Neural cell (in vitro differentiated cells): ENCODE data around the gene PCMT1. TPM values are rescaled to one million over a fixed set of nuclear protein-coding genes. Genes with fewer than 3 reads are reported as not detected.

Experiments
- H2AFZ ChIP-seq: fragments of 200-600, 300-800 bp; sonication (generic), shearing (Covaris generic); 2 replicates; pipeline ENCODE4 v1.6.0; 2014; ENCODE audit warnings: low read depth, mild to moderate bottlenecking, antibody characterized with exemption, low read length, moderate library complexity
- H3F3A ChIP-seq: fragments of 200-600 bp; shearing (Covaris generic); 2 replicates; pipeline ENCODE4 v1.6.1; 2016; ENCODE audit warnings: mild to moderate bottlenecking, moderate library complexity, mixed read lengths, antibody characterized with exemption, low read length; ENCODE audit not compliant: insufficient read depth, poor library complexity, severe bottlenecking
- H3K27ac ChIP-seq: fragments of 200-600, 300-800 bp; sonication (generic), shearing (Covaris generic); 2 replicates; pipeline ENCODE4 v1.5.1; 2014; ENCODE audit warnings: mild to moderate bottlenecking, low read length, moderate library complexity
- H3K27me3 ChIP-seq: fragments of 300-800, 200-600 bp; sonication (generic), shearing (Covaris generic); 2 replicates; pipeline ENCODE4 v1.6.0; 2014; ENCODE audit warnings: mild to moderate bottlenecking, low read depth, low read length, moderate library complexity; ENCODE audit not compliant: insufficient read depth
- H3K36me3 ChIP-seq: fragments of 300-800, 200-600 bp; sonication (generic), shearing (Covaris generic); 2 replicates; pipeline ENCODE4 v1.5.1; 2014; ENCODE audit warnings: mild to moderate bottlenecking, antibody characterized with exemption, low read length, moderate library complexity; ENCODE audit not compliant: insufficient read depth
- H3K4me2 ChIP-seq: fragments of 300-800, 200-600 bp; sonication (generic), shearing (Covaris generic); 2 replicates; pipeline ENCODE4 v1.6.0; 2014; ENCODE audit warnings: mild to moderate bottlenecking, low read length
- H3K4me3 ChIP-seq: fragments of 300-800, 200-600 bp; sonication (generic), shearing (Covaris generic); 2 replicates; pipeline ENCODE4 v1.5.1; 2014; ENCODE audit warnings: mild to moderate bottlenecking, low read length, moderate library complexity
- H3K79me2 ChIP-seq: fragments of 200-600 bp; shearing (Covaris generic); replicated peaks from 2 replicates; pipeline ENCODE4 v1.6.0; 2014; ENCODE audit warnings: mild to moderate bottlenecking, low read length, moderate library complexity; ENCODE audit not compliant: insufficient read depth
- H3K9ac ChIP-seq: fragments of 300-800, 200-600 bp; sonication (generic), shearing (Covaris generic); 2 replicates; pipeline ENCODE4 v1.6.1; 2016; ENCODE audit warnings: mild to moderate bottlenecking, low read length, mixed read lengths
- H3K9me2 ChIP-seq: fragments of 200-600 bp; shearing (Covaris generic); 2 replicates; pipeline ENCODE4 v1.6.1; 2016; ENCODE audit warnings: mild to moderate bottlenecking, low read length, mixed read lengths; ENCODE audit not compliant: insufficient read depth
- H3K9me3 ChIP-seq: fragments of 200-600, 300-800 bp; sonication (generic), shearing (Covaris generic); 2 replicates; pipeline ENCODE4 v1.6.1; 2016; ENCODE audit warnings: mild to moderate bottlenecking, mixed run types, low read length, moderate library complexity, mixed read lengths
- H4K20me1 ChIP-seq: fragments of 200-600 bp; shearing (Covaris generic); 2 replicates; pipeline ENCODE4 v1.6.1; 2016; ENCODE audit warnings: mild to moderate bottlenecking, mixed run types; ENCODE audit not compliant: insufficient read depth
- EP300 ChIP-seq: fragments of 450-650 bp; conservative IDR thresholded peaks from 2 replicates; pipeline ENCODE4 v1.6.1; 2014; ENCODE audit warnings: antibody characterized with exemption, mild to moderate bottlenecking, moderate library complexity; ENCODE audit not compliant: poor library complexity, severe bottlenecking
- EZH2 ChIP-seq: fragments of 200-600, 300-800 bp; shearing (Covaris generic), sonication (generic); IDR thresholded peaks from 2 replicates; pipeline ENCODE4 v1.6.1; 2014; ENCODE audit warnings: antibody characterized with exemption, low read length, borderline replicate concordance, mild to moderate bottlenecking; ENCODE audit not compliant: insufficient read depth, poor library complexity, severe bottlenecking
- MXI1 ChIP-seq: fragments of 450-650 bp; conservative IDR thresholded peaks from 2 replicates; pipeline ENCODE4 v1.6.1; 2014; ENCODE audit warnings: antibody characterized with exemption, mild to moderate bottlenecking; ENCODE audit not compliant: poor library complexity, severe bottlenecking
- POLR2AphosphoS5 ChIP-seq: IDR thresholded peaks from 2 replicates; pipeline ENCODE4 v1.6.1; 2012
- RAD21 ChIP-seq: fragments of 450-650 bp; conservative IDR thresholded peaks from 2 replicates; pipeline ENCODE4 v1.6.1; 2014; ENCODE audit warnings: antibody characterized with exemption, mild to moderate bottlenecking, moderate library complexity
- SMC3 ChIP-seq: fragments of 450-650 bp; conservative IDR thresholded peaks from 2 replicates; pipeline ENCODE4 v1.6.1; 2014; ENCODE audit warnings: antibody characterized with exemption, mild to moderate bottlenecking, moderate library complexity; ENCODE audit not compliant: poor library complexity
- TAF1 ChIP-seq: IDR thresholded peaks from 2 replicates; pipeline ENCODE4 v1.6.1; 2012; ENCODE audit warnings: low read depth
- polyA plus RNA-seq: library from polyadenylated mRNA; depleted of rRNA; stranded (reverse); fragments of >200 nt; gene quantifications from 2 replicates; pipeline ENCODE4 v1.2.3, GENCODE V29; 2014
- TF ChIP-seq, protein P1 (sequence below): fragments of 450-650 bp; IDR thresholded peaks from 2 replicates; pipeline ENCODE4 v1.5.1; 2014; ENCODE audit warnings: antibody characterized with exemption, mild to moderate bottlenecking, moderate library complexity; ENCODE audit not compliant: poor library complexity, severe bottlenecking

The PCMT1 gene
- polyA plus RNA-seq, 1 donor from 2014 or later = 384 TPM

DNA sequence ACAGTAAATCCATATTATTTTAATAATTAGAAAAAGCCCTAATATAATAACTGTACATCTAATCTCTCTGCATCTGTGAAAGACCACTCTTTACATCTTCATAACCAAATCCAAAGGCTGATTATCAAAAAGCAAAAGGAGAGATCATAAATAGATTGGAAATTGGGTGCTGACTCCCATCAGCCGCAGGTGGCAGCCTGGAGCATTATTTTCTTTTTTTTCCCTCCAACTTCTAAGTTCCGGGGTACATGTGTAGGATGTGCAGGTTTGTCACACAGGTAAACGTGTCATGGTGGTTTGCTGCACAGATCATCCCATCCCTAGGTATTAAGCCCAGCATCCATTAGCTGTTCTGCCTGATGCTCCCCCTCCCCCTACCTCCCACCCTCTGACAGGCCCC, 84.1 kb downstream of the PCMT1 start:
- Histone ChIP-seq H3F3A (no peaks in the 10 kb centered on the region), H3K9ac (no peak overlapping the region), H2AFZ (no peak overlapping the region), H4K20me1 (no peaks in the 10 kb centered on the region), H3K27ac (no peak overlapping the region), H3K27me3 (no peaks in the 10 kb centered on the region), H3K36me3 (no peaks in the 10 kb centered on the region), H3K9me3 (no peaks in the 10 kb centered on the region), H3K4me2 (no peak overlapping the region), H3K79me2 (no peaks in the 10 kb centered on the region), H3K4me3 (no peak overlapping the region), H3K9me2 (no peaks in the 10 kb centered on the region)
- TF ChIP-seq, protein P1, sequence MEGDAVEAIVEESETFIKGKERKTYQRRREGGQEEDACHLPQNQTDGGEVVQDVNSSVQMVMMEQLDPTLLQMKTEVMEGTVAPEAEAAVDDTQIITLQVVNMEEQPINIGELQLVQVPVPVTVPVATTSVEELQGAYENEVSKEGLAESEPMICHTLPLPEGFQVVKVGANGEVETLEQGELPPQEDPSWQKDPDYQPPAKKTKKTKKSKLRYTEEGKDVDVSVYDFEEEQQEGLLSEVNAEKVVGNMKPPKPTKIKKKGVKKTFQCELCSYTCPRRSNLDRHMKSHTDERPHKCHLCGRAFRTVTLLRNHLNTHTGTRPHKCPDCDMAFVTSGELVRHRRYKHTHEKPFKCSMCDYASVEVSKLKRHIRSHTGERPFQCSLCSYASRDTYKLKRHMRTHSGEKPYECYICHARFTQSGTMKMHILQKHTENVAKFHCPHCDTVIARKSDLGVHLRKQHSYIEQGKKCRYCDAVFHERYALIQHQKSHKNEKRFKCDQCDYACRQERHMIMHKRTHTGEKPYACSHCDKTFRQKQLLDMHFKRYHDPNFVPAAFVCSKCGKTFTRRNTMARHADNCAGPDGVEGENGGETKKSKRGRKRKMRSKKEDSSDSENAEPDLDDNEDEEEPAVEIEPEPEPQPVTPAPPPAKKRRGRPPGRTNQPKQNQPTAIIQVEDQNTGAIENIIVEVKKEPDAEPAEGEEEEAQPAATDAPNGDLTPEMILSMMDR = no peak
- TF ChIP-seq MXI1 (no peak), EZH2 (no peak)

- no peak overlapping the region for H3K4me3 ChIP-seq
- H3K9me3 ChIP-seq = no peaks in the 10 kb centered on the region
- no peaks in the 10 kb centered on the region for H3K36me3 ChIP-seq
- no peaks in the 10 kb centered on the region for H3K9me2 ChIP-seq
- H3F3A ChIP-seq = no peaks in the 10 kb centered on the region
- no peak overlapping the region for H3K9ac ChIP-seq
- no peak overlapping the region for H2AFZ ChIP-seq
- H4K20me1 ChIP-seq = no peaks in the 10 kb centered on the region
- H3K79me2 ChIP-seq = no peaks in the 10 kb centered on the region
- TF ChIP-seq RAD21 (peak; percentile 77), SMC3 (peak; percentile 81), EZH2 (no peak)
- TF ChIP-seq, protein P1 = peak; percentile 83
- H3K4me2 ChIP-seq = no peak overlapping the region
- no peaks in the 10 kb centered on the region for H3K27me3 ChIP-seq
- H3K27ac ChIP-seq = no peak overlapping the region
These were observed 85.3 kb downstream of the PCMT1 start for GRCh38 chr6:149834513-149835481.

- no peaks in the 10 kb centered on the region for H3K9me2 ChIP-seq
- no peaks in the 10 kb centered on the region for H3K9me3 ChIP-seq
- H3K27me3 ChIP-seq = no peaks in the 10 kb centered on the region
- no peaks in the 10 kb centered on the region for H3K79me2 ChIP-seq
- no peaks in the 10 kb centered on the region for H3F3A ChIP-seq
- H4K20me1 ChIP-seq = no peaks in the 10 kb centered on the region
- no peak overlapping the region for H3K4me2 ChIP-seq
- H2AFZ ChIP-seq = no peak overlapping the region
- H3K27ac ChIP-seq = no peak overlapping the region
- H3K9ac ChIP-seq = no peak overlapping the region
- no peak overlapping the region for H3K4me3 ChIP-seq
- no peaks in the 10 kb centered on the region for H3K36me3 ChIP-seq
- TF ChIP-seq, protein P1 = no peak
- TF ChIP-seq EP300 = no peak
- TF ChIP-seq MXI1 = no peak
- TF ChIP-seq TAF1 = no peak
- no peak for TF ChIP-seq SMC3
- no peak for TF ChIP-seq EZH2
- no peak for TF ChIP-seq POLR2AphosphoS5
- TF ChIP-seq RAD21 = no peak
These were observed 91.0 kb downstream of the PCMT1 start for GRCh38 chr6:149840345-149841075.
